ENCODE results near the gene DPT. TPM values are rescaled to one million over a fixed set of nuclear protein-coding genes. Genes with fewer than 3 reads are reported as not detected.

DPT gene
- total and polyA plus RNA-seq, 2 of the 4 experiments (the other 2 are of a cell fraction): not detected

DNA sequence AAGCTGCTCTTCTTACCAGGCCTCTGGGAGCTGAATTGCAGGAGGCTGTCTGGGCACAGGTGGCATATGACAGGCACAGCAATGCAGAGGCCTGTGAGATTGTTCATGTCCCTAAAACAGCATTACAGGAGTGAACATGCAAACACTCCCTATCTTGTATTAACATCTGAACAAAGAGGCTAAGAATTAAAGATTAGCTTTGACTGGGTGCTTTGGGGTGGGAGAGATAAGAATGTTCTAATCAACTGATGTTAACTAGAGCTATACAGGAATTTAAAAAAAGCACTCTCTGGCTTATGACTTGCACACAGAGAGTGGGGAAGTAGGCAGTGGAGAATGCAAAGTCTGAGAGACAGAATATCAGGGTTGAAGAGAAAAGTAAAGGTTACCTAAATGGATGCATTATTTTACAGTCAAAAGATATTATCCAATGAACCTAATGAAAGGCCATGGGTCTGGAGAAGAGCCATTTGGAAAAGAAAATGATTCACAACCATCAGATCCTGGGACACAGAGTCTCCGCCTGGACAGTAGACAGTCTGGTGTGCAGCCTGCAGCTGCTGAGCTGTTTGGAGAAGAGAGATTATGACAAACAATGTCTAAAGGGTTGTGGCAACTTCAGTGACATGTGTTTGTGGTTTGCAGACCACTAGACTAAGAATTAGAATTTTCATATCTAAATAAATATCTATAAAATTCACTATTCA, 20.2 kb downstream of the DPT start:
- Histone ChIP-seq H3K36me3 (ENCODE audit: control insufficient read depth, insufficient read depth, low read length) (no peaks in the 10 kb centered on the region), H3K27me3 (ENCODE audit: control insufficient read depth, insufficient read depth, low read length) (no peaks in the 10 kb centered on the region), H2AK9ac (replicated peaks; ENCODE audit: low read depth, low read length, poor library complexity) (no peak overlapping the region), H3K56ac (ENCODE audit: extremely low read depth, insufficient read depth, low read length) (no peak overlapping the region), H3K18ac (ENCODE audit: low read depth, low read length) (no peak overlapping the region), H2AK5ac (ENCODE audit: low read depth, low read length) (no peak overlapping the region), H3K27ac (ENCODE audit: insufficient read depth, low read length) (no peak overlapping the region), H3K4me1 (ENCODE audit: control insufficient read depth, insufficient read depth, low read length) (no peaks in the 10 kb centered on the region), H3K23ac (ENCODE audit: low read depth, low read length) (no peak overlapping the region), H3K14ac (replicated peaks; ENCODE audit: low read depth, low read length) (no peak overlapping the region), H4K20me1 (ENCODE audit: insufficient read depth, low read length) (no peaks in the 10 kb centered on the region), H4K8ac (ENCODE audit: low read depth in 2 of 2, low read length in 2 of 2) (no peak overlapping the region), H2BK15ac (ENCODE audit: low read depth, low read length) (no peak overlapping the region), H2BK5ac (ENCODE audit: low read depth, low read length, poor library complexity, severe bottlenecking) (no peak overlapping the region), H3K9me1 (ENCODE audit: insufficient read depth, low read length) (no peaks in the 10 kb centered on the region), H3K79me1 (ENCODE audit: low read depth in 1 of 2, low read length in 2 of 2) (no peaks in the 10 kb centered on the region), H2BK20ac (ENCODE audit: low read depth, low read length) (no peak overlapping the region), H3K4ac (ENCODE audit: low read depth, low read length) (no peak overlapping the region), H3K4me3 (ENCODE audit: insufficient read depth, low read depth, low read length) (no peak overlapping the region), H4K5ac (ENCODE audit: low read depth, low read length) (no peak overlapping the region), H2BK120ac (ENCODE audit: low read depth, low read length) (no peak overlapping the region), H2AFZ (replicated peaks; ENCODE audit: low read length, poor library complexity) (no peak overlapping the region), H4K91ac (ENCODE audit: insufficient read depth, low read depth, low read length) (no peak overlapping the region), H3K9me3 (ENCODE audit: control insufficient read depth, insufficient read depth, low read length) (no peaks in the 10 kb centered on the region), H3K9ac (ENCODE audit: low read depth, low read length) (no peak overlapping the region), H3K4me2 (ENCODE audit: low read depth, low read length) (no peak overlapping the region)
- CTCF ChIA-PET: no interaction called here
- ATAC-seq (ENCODE audit: low read depth) (peak; percentile 11; the same call in 1 of the 2 replicates), DNase-seq (no peak)
- in situ Hi-C loops (cut with MboI; ENCODE audit: low sequenced_read_pairs): no loop called here
- BruUV-seq (replicated peaks): no TSS peak
- POLR2A ChIA-PET (ENCODE audit: unreplicated experiment): no interaction called here
- intact Hi-C loops (cut with micrococcal nuclease): no loop called here
- no CpG with 5 or more reads among the region's 1 CpG for WGBS, 2 experiments (ENCODE audit: extremely low coverage in 2 of 2, insufficient read length in 1 of 2)
- dilution Hi-C loops (cut with HindIII; ENCODE audit: low sequenced_read_pairs, unreplicated experiment): no loop called here
- no peak for TF ChIP-seq RAD21 (IDR thresholded peaks at IDR 0.05; ENCODE audit: low read length)
- no peak for TF ChIP-seq MAFK (IDR thresholded peaks at IDR 0.05; ENCODE audit: low read depth, low read length)
- no peak for TF ChIP-seq BHLHE40 (IDR thresholded peaks at IDR 0.05; ENCODE audit: low read depth, low read length)
- TF ChIP-seq CEBPB (IDR thresholded peaks at IDR 0.05; ENCODE audit: low read depth, low read length): no peak
- no peak for TF ChIP-seq FOS (IDR thresholded peaks at IDR 0.05; ENCODE audit: low read depth, low read length)
- TF ChIP-seq, protein P1, sequence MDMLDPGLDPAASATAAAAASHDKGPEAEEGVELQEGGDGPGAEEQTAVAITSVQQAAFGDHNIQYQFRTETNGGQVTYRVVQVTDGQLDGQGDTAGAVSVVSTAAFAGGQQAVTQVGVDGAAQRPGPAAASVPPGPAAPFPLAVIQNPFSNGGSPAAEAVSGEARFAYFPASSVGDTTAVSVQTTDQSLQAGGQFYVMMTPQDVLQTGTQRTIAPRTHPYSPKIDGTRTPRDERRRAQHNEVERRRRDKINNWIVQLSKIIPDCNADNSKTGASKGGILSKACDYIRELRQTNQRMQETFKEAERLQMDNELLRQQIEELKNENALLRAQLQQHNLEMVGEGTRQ (IDR thresholded peaks at IDR 0.05; ENCODE audit: low read depth, low read length): no peak
